ENCODE data around the gene MED27. TPM values are rescaled to one million over a fixed set of nuclear protein-coding genes. Genes with fewer than 3 reads are reported as not detected.

Gene MED27
- total and polyA plus RNA-seq, 2 donors (not counting 1 experiment from before 2014, with no cell fraction given) = 13.4 to 44.7 TPM

DNA sequence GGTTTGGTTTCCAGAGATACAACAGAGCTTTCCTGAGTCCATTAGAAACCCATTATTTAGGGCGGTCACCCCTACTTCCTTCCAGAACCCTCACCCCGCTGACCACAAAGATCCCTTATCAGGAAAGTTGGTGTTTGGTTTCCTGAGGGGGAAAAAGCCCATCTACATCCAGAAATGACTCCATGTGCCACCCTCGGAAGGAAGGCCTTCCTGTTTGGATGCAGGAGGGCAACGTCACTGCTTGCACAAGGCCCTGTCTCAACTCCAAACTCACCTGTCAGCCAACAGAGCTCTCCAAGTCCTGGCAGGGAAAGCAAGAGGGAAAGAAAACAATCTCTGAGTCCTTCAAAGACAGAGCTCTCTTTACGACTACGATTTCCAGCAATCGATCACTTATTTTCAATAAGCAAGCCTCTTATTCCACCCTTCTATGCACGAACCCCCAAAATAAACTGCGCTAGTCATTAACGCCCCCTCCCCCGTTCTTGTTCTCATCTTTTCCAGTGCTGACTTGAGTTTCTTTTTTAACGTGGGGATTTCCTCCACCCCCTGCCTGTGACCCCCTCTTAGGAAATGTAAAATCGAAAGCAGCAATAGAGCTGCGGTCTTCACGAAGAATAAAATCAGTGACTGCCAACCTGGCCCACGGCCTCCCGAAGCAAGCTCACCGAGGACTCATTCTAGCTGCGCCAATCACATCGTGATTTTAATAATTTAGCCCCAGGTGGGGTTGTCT lies 46.4 kb upstream of the MED27 start:
- no peaks in the 10 kb centered on the region for H3K9me3 ChIP-seq (ENCODE audit: control insufficient read depth, insufficient read depth, low read depth, low read length)
- H3K27ac ChIP-seq (ENCODE audit: insufficient read depth, low read length) = no peak overlapping the region
- H3K4me3 ChIP-seq (replicated peaks in 1 of 4; ENCODE audit: control extremely low read depth in 1 of 4, insufficient read depth in 1 of 4, low read depth in 3 of 4, low read length in 4 of 4) = no peak overlapping the region
- H3K27me3 ChIP-seq (ENCODE audit: control insufficient read depth, insufficient read depth, low read length) = peaks cover 54% of the 10 kb centered on the region
- no peak overlapping the region for H3K4me2 ChIP-seq (ENCODE audit: extremely low read depth, insufficient read depth, low read length)
- no peak overlapping the region for H3K9ac ChIP-seq (ENCODE audit: insufficient read depth, low read length)
- TF ChIP-seq EZH2 (IDR thresholded peaks at IDR 0.05; ENCODE audit: low read length, missing control alignments) (no peak), CTCF (conservative IDR thresholded peaks at IDR 0.05 in 1 of 2, IDR thresholded peaks at IDR 0.05 in 1 of 2; ENCODE audit: low read depth in 1 of 2, low read length in 2 of 2) (no peak)
- DNase-seq (ENCODE audit: low read depth in 2 of 2) = no peak
- no peaks in the 10 kb centered on the region for H3K79me2 ChIP-seq (ENCODE audit: control insufficient read depth, insufficient read depth, low read length)
- H2AFZ ChIP-seq (ENCODE audit: low read length) = no peak overlapping the region
- H4K20me1 ChIP-seq (ENCODE audit: control insufficient read depth, extremely low read depth, insufficient read depth, low read length) = no peaks in the 10 kb centered on the region
- H3K36me3 ChIP-seq (ENCODE audit: control insufficient read depth, insufficient read depth, low read length) = no peaks in the 10 kb centered on the region
- no peaks in the 10 kb centered on the region for H3K4me1 ChIP-seq (ENCODE audit: control insufficient read depth, extremely low read depth, insufficient read depth, low read length)

- no peak overlapping the region for H3K4me3 ChIP-seq (replicated peaks in 1 of 4; ENCODE audit: control extremely low read depth in 1 of 4, insufficient read depth in 1 of 4, low read depth in 3 of 4, low read length in 4 of 4)
- no peak overlapping the region for H3K9ac ChIP-seq (ENCODE audit: insufficient read depth, low read length)
- H4K20me1 ChIP-seq (ENCODE audit: control insufficient read depth, extremely low read depth, insufficient read depth, low read length) = no peaks in the 10 kb centered on the region
- H3K27me3 ChIP-seq (ENCODE audit: control insufficient read depth, insufficient read depth, low read length) = peaks cover 53% of the 10 kb centered on the region
- no peak overlapping the region for H2AFZ ChIP-seq (ENCODE audit: low read length)
- no peak overlapping the region for H3K27ac ChIP-seq (ENCODE audit: insufficient read depth, low read length)
- no peaks in the 10 kb centered on the region for H3K4me1 ChIP-seq (ENCODE audit: control insufficient read depth, extremely low read depth, insufficient read depth, low read length)
- TF ChIP-seq CTCF (conservative IDR thresholded peaks at IDR 0.05 in 1 of 2, IDR thresholded peaks at IDR 0.05 in 1 of 2; ENCODE audit: low read depth in 1 of 2, low read length in 2 of 2) = no peak
- no peak for TF ChIP-seq EZH2 (IDR thresholded peaks at IDR 0.05; ENCODE audit: low read length, missing control alignments)
- H3K4me2 ChIP-seq (ENCODE audit: extremely low read depth, insufficient read depth, low read length) = no peak overlapping the region
- no peak for DNase-seq (ENCODE audit: low read depth in 2 of 2)
- no peaks in the 10 kb centered on the region for H3K79me2 ChIP-seq (ENCODE audit: control insufficient read depth, insufficient read depth, low read length)
- no peaks in the 10 kb centered on the region for H3K36me3 ChIP-seq (ENCODE audit: control insufficient read depth, insufficient read depth, low read length)
- H3K9me3 ChIP-seq (ENCODE audit: control insufficient read depth, insufficient read depth, low read depth, low read length) = no peaks in the 10 kb centered on the region
These were observed 45.7 kb upstream of the MED27 start for GRCh38 chr9:132125361-132125760.

DNA sequence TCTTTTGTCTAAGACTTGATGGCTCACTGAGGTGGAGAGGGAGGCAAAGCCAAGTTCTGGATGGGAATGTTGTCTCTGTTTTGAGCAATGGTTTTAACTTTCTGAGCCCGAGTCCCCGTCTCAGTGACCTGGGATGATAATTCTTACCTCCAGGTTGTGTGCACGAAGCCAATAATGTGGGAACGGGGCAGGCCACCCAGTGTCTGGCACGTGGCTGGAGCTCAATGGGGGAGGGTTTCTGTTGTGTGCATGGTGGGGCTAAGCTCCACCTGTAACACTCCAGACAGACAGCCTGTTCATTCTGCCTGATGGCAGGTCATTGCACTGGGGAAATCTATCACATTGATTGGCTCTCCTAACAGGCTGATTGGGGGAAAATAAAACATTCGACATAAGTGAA lies 45.1 kb upstream of the MED27 start:
- Histone ChIP-seq H3K36me3 (ENCODE audit: control insufficient read depth, insufficient read depth, low read length) (no peaks in the 10 kb centered on the region), H3K4me3 (replicated peaks in 1 of 4; ENCODE audit: control extremely low read depth in 1 of 4, insufficient read depth in 1 of 4, low read depth in 3 of 4, low read length in 4 of 4) (no peak overlapping the region), H3K27me3 (ENCODE audit: control insufficient read depth, insufficient read depth, low read length) (peaks cover 52% of the 10 kb centered on the region), H3K9me3 (ENCODE audit: control insufficient read depth, insufficient read depth, low read depth, low read length) (no peaks in the 10 kb centered on the region), H2AFZ (ENCODE audit: low read length) (no peak overlapping the region), H3K4me2 (ENCODE audit: extremely low read depth, insufficient read depth, low read length) (no peak overlapping the region), H4K20me1 (ENCODE audit: control insufficient read depth, extremely low read depth, insufficient read depth, low read length) (no peaks in the 10 kb centered on the region), H3K79me2 (ENCODE audit: control insufficient read depth, insufficient read depth, low read length) (no peaks in the 10 kb centered on the region), H3K9ac (ENCODE audit: insufficient read depth, low read length) (no peak overlapping the region), H3K4me1 (ENCODE audit: control insufficient read depth, extremely low read depth, insufficient read depth, low read length) (no peaks in the 10 kb centered on the region), H3K27ac (ENCODE audit: insufficient read depth, low read length) (no peak overlapping the region)
- TF ChIP-seq EZH2 (IDR thresholded peaks at IDR 0.05; ENCODE audit: low read length, missing control alignments) (no peak), CTCF (conservative IDR thresholded peaks at IDR 0.05 in 1 of 2, IDR thresholded peaks at IDR 0.05 in 1 of 2; ENCODE audit: low read depth in 1 of 2, low read length in 2 of 2) (no peak)
- DNase-seq (ENCODE audit: low read depth in 2 of 2) = no peak
